Breast epithelium (tissue), 4 donors: ENCODE data around the gene GMDS. TPM values are rescaled to one million over a fixed set of nuclear protein-coding genes. Genes with fewer than 3 reads are reported as not detected.

ENCODE experiments used
- DNase-seq, 2 donors: peaks; one replicate each; pipeline ENCODE4 v3.0.0-alpha.2; 2019; ENCODE audit warnings: low spot score in 2 of 2
- H3K27ac ChIP-seq, 2 donors: fragments of 200-600 bp; sonication (generic) in 1 of 2; one replicate each; pipeline ENCODE4 v1.5.1; 2016 to 2019; ENCODE audit warnings: mild to moderate bottlenecking in 1 of 2
- H3K27me3 ChIP-seq, 2 donors: fragments of 200-600 bp; sonication (generic) in 1 of 2; one replicate each; pipeline versions ENCODE4 v1.5.1 to v1.6.0; 2017 to 2019; ENCODE audit warnings: control low read depth in 1 of 2, mild to moderate bottlenecking in 1 of 2
- H3K36me3 ChIP-seq: fragments of 200-600 bp; one replicate; pipeline ENCODE4 v1.5.1; 2019
- H3K4me1 ChIP-seq, 2 donors: fragments of 200-600 bp; sonication (generic); one replicate each; pipeline ENCODE4 v1.5.1; 2016 to 2019; ENCODE audit warnings: control low read depth in 1 of 2
- H3K4me3 ChIP-seq, 3 donors: fragments of 200-600 bp; sonication (generic); 1 replicate in 2 of 3; 2 replicates in 1 of 3; pipeline ENCODE4 v1.5.1; 2016 to 2019; ENCODE audit warnings: mild to moderate bottlenecking in 3 of 3, moderate library complexity in 2 of 3
- H3K9me3 ChIP-seq, 2 donors: fragments of 200-600 bp; sonication (generic) in 1 of 2; one replicate each; pipeline ENCODE4 v1.5.1; 2016 to 2019; ENCODE audit warnings: control low read depth in 1 of 2
- CTCF ChIP-seq, 3 donors: fragments of 450-650 bp; IDR thresholded peaks; one replicate each; pipeline ENCODE4 v1.5.1; 2016 to 2017; ENCODE audit warnings: antibody characterized with exemption in 3 of 3, mild to moderate bottlenecking in 3 of 3, moderate library complexity in 3 of 3
- POLR2A ChIP-seq: fragments of 450-650 bp; IDR thresholded peaks from one replicate; pipeline ENCODE4 v1.6.1; 2016; ENCODE audit warnings: antibody characterized with exemption, mild to moderate bottlenecking, moderate library complexity
- POLR2AphosphoS5 ChIP-seq, 3 donors: sonication (generic); formaldehyde crosslinking; IDR thresholded peaks; one replicate each; pipeline ENCODE4 v1.6.1; 2017; ENCODE audit warnings: antibody characterized with exemption in 3 of 3
- intact Hi-C: fragments of 100-400 bp; cut with DNase I; formaldehyde crosslinking; loops from one replicate; pipeline ENCODE4 v1.15.1; 2023; ENCODE audit warnings: low total_unique reads
- total RNA-seq, 3 donors: library from RNA; depleted of rRNA; stranded (reverse); fragments of >200 nt; gene quantifications; one replicate each; pipeline ENCODE4 v1.1.0, GENCODE V29; 2016

GMDS gene
- total RNA-seq, 3 donors from 2014 or later, result 7.5 to 29.2 (median 17.0) TPM

- TF ChIP-seq POLR2A (no peak), POLR2AphosphoS5 (IDR thresholded peaks at IDR 0.05) (no peak), CTCF (IDR thresholded peaks at IDR 0.05) (no peak)
- no peak overlapping the region for H3K27ac ChIP-seq
- H3K9me3 ChIP-seq, result no peaks in the 10 kb centered on the region
- no peaks in the 10 kb centered on the region for H3K4me1 ChIP-seq
- H3K36me3 ChIP-seq, result no peaks in the 10 kb centered on the region
- DNase-seq, result no peak
- no peaks in the 10 kb centered on the region for H3K27me3 ChIP-seq
- intact Hi-C loops, result no loop called here
- no peak overlapping the region for H3K4me3 ChIP-seq
Measured at GRCh38 chr6:1798965-1799325, 446.5 kb downstream of the GMDS start.

GRCh38 chr6:1798303-1798964 lies 447.0 kb downstream of the GMDS start:
- no peaks in the 10 kb centered on the region for H3K27me3 ChIP-seq
- no peaks in the 10 kb centered on the region for H3K4me1 ChIP-seq
- no peak for TF ChIP-seq POLR2AphosphoS5 (IDR thresholded peaks at IDR 0.05)
- TF ChIP-seq POLR2A, result no peak
- no peak for TF ChIP-seq CTCF (IDR thresholded peaks at IDR 0.05)
- intact Hi-C loops, result no loop called here
- H3K9me3 ChIP-seq, result no peaks in the 10 kb centered on the region
- H3K4me3 ChIP-seq, result no peak overlapping the region
- H3K27ac ChIP-seq, result no peak overlapping the region
- no peak for DNase-seq
- H3K36me3 ChIP-seq, result no peaks in the 10 kb centered on the region

GRCh38 chr6:1797801-1798200 lies 447.6 kb downstream of the GMDS start:
- intact Hi-C loops, result no loop called here
- Histone ChIP-seq H3K27me3 (no peaks in the 10 kb centered on the region), H3K27ac (no peak overlapping the region), H3K36me3 (no peaks in the 10 kb centered on the region), H3K9me3 (no peaks in the 10 kb centered on the region), H3K4me1 (no peaks in the 10 kb centered on the region), H3K4me3 (no peak overlapping the region)
- DNase-seq, result no peak
- TF ChIP-seq POLR2AphosphoS5 (IDR thresholded peaks at IDR 0.05), result no peak
- TF ChIP-seq CTCF (IDR thresholded peaks at IDR 0.05), result no peak
- TF ChIP-seq POLR2A, result no peak

- intact Hi-C loops, result no loop called here
- no peaks in the 10 kb centered on the region for H3K9me3 ChIP-seq
- no peak overlapping the region for H3K4me3 ChIP-seq
- DNase-seq, result no peak
- TF ChIP-seq POLR2AphosphoS5 (IDR thresholded peaks at IDR 0.05) (no peak), CTCF (IDR thresholded peaks at IDR 0.05) (no peak), POLR2A (no peak)
- H3K27ac ChIP-seq, result no peak overlapping the region
- H3K4me1 ChIP-seq, result no peaks in the 10 kb centered on the region
- no peaks in the 10 kb centered on the region for H3K27me3 ChIP-seq
- H3K36me3 ChIP-seq, result no peaks in the 10 kb centered on the region
Measured at GRCh38 chr6:1796706-1797529, 448.5 kb downstream of the GMDS start.

GRCh38 chr6:1795910-1796309 lies 449.5 kb downstream of the GMDS start:
- DNase-seq, result no peak
- intact Hi-C loops, result no loop called here
- no peaks in the 10 kb centered on the region for H3K36me3 ChIP-seq

More at GRCh38 chr6:1795910-1796309, 449.5 kb downstream of the GMDS start:
- Histone ChIP-seq H3K27ac (no peak overlapping the region), H3K4me3 (no peak overlapping the region), H3K9me3 (no peaks in the 10 kb centered on the region), H3K4me1 (no peaks in the 10 kb centered on the region), H3K27me3 (no peaks in the 10 kb centered on the region)
- TF ChIP-seq CTCF (IDR thresholded peaks at IDR 0.05) (no peak), POLR2A (no peak), POLR2AphosphoS5 (IDR thresholded peaks at IDR 0.05) (no peak)
